ENCODE results near the gene BMPR1B. TPM values are rescaled to one million over a fixed set of nuclear protein-coding genes. Genes with fewer than 3 reads are reported as not detected.

Gene BMPR1B
- total and polyA plus RNA-seq, 2 donors = 0.13 to 1.7 TPM

DNA sequence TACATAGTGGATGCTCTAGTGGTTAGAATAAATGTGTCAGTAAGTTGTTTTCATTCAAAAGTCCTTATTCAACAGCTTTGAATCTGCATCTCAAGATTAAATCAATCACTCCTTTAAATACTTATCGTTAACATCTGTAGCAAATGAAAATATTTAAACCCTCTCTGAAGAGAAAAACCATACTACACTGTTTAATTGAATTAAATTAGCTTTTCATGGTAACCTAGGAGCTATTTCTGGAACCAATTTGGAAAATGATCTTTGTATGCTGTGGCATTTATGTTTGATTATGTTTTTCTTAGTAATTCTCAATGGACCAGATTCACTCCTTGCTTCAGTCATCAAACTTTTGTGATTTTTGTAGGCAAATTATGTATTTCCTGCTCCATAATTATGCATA is 9.7 kb downstream of the BMPR1B start:
- Histone ChIP-seq H3K4me3 (ENCODE audit: low read depth, low read length) (no peak overlapping the region), H3K27ac (ENCODE audit: low read depth) (no peak overlapping the region), H3K36me3 (ENCODE audit: insufficient read depth) (no peaks in the 10 kb centered on the region), H3K4me1 (ENCODE audit: insufficient read depth) (no peaks in the 10 kb centered on the region)
- no peak for DNase-seq (ENCODE audit: extremely low spot score)
- WGBS = 86% methylated on average over 1 of the region's 1 CpG

DNA sequence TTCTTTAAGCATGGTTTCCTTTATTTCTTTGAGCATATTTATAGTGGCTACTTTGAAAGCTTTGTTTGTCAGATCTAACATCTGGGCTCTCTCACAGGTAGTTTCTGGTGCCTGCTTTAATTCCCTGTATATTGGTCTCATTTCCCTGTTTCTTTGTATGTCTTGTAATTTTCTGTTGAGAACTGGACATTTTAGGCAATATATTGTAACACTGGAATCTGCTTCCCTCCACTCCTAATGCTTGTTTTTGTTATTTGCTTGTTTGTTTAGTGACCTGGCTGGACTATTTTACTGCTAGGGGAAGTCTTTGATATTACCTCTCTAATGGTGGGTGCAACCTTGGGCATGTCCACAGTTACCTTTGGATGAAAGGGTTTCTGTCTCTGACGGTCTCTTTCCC is 25.0 kb downstream of the BMPR1B start:
- Histone ChIP-seq H3K36me3 (ENCODE audit: insufficient read depth) (no peaks in the 10 kb centered on the region), H3K27ac (ENCODE audit: low read depth) (no peak overlapping the region), H3K4me1 (ENCODE audit: insufficient read depth) (no peaks in the 10 kb centered on the region), H3K4me3 (ENCODE audit: low read depth, low read length) (no peak overlapping the region)
- no peak for DNase-seq (ENCODE audit: extremely low spot score)
- 51% methylated on average over 1 of the region's 1 CpG for WGBS

DNA sequence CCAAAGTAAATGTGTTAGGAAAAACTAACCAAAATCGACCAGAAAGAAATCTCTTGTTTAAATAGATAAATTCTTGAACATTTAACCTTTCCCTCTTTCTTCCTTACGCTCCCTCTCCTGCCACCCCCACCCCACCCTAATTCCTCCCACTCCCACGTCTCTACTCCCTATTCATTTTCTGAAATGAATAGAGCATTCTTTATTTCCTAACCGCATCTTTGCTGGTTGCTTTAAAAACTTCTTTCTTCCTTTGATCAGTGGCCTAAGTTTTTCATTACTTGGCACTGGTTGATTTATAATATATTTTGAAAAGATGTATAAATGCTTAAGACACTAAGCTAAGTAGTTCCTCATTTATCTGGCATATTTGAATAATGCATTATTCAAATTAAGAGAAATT is 33.9 kb downstream of the BMPR1B start:
- no peak for DNase-seq (ENCODE audit: extremely low spot score)
- no peaks in the 10 kb centered on the region for H3K4me1 ChIP-seq (ENCODE audit: insufficient read depth)
- no peaks in the 10 kb centered on the region for H3K36me3 ChIP-seq (ENCODE audit: insufficient read depth)
- no peak overlapping the region for H3K27ac ChIP-seq (ENCODE audit: low read depth)
- no peak overlapping the region for H3K4me3 ChIP-seq (ENCODE audit: low read depth, low read length)
- 65% methylated on average over 4 of the region's 4 CpGs for WGBS

DNA sequence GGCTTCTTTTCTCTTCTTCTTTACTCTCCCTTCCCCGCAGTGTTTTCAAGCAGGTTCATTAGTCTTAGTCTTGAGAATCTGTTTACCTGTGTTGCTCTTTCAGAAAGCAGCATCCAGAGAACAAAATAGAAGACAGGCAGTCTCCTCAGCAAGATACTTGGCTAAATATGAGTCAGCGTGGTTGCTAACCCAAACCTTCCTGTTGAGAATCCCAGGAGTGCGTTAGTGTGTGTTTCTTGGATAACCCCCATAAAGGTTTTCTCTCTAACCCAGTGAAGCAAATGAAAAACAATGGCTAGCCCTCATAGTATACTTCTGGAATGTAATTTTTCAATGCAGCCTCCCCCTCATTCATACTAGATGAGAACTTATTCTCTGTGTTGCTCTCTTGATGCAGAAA is 41.1 kb downstream of the BMPR1B start:
- WGBS = 69% methylated on average over 3 of the region's 3 CpGs
- no peak overlapping the region for H3K4me3 ChIP-seq (ENCODE audit: low read depth, low read length)
- no peak for DNase-seq (ENCODE audit: extremely low spot score)
- H3K4me1 ChIP-seq (ENCODE audit: insufficient read depth) = no peaks in the 10 kb centered on the region
- no peak overlapping the region for H3K27ac ChIP-seq (ENCODE audit: low read depth)
- no peaks in the 10 kb centered on the region for H3K36me3 ChIP-seq (ENCODE audit: insufficient read depth)

DNA sequence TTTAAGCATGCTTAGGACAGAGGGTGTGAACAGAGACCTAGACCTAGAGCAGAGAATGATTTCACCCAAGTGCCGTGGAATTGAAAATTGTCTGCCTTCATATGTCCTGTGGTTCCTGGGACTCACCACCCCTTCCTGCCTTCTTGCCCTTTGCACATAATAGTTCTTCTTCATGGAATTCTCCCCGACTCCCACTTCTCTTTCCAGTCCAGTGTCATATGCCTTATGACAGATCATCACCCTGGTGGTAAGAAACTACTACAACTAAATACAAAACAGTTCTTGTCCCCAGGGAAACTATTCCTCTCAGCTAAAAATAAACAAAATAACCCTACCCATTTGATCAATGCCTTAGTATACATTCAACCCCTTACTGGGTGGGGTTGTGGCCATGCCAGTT is 43.3 kb downstream of the BMPR1B start:
- Histone ChIP-seq H3K4me3 (ENCODE audit: low read depth, low read length) (no peak overlapping the region), H3K4me1 (ENCODE audit: insufficient read depth) (no peaks in the 10 kb centered on the region), H3K27ac (ENCODE audit: low read depth) (no peak overlapping the region), H3K36me3 (ENCODE audit: insufficient read depth) (no peaks in the 10 kb centered on the region)
- DNase-seq (ENCODE audit: extremely low spot score) = no peak
- 88% methylated on average over 2 of the region's 2 CpGs for WGBS

DNA sequence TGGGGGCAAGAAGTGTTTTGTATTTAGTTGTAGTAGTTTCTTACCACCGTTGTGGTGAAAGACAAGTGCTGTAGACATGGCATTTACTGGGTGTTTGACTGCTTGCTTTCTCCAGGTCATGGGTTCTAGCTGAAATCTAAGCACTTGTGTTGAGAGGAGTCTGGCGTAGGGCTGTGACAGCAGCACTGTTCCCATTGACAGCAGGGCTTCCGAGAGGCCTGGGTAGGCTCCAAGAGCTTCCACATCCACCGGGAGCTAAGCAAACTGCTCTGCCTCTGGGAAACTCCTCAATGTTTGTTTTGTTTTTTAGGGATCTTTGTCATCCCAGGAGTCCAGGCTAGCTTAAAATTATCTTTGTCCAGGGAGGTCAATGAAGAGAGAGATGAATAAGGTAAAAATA is 44.3 kb downstream of the BMPR1B start:
- Histone ChIP-seq H3K4me3 (ENCODE audit: low read depth, low read length) (no peak overlapping the region), H3K36me3 (ENCODE audit: insufficient read depth) (no peaks in the 10 kb centered on the region), H3K4me1 (ENCODE audit: insufficient read depth) (no peaks in the 10 kb centered on the region), H3K27ac (ENCODE audit: low read depth) (no peak overlapping the region)
- 28% methylated on average over 4 of the region's 4 CpGs for WGBS
- DNase-seq (ENCODE audit: extremely low spot score) = no peak

DNA sequence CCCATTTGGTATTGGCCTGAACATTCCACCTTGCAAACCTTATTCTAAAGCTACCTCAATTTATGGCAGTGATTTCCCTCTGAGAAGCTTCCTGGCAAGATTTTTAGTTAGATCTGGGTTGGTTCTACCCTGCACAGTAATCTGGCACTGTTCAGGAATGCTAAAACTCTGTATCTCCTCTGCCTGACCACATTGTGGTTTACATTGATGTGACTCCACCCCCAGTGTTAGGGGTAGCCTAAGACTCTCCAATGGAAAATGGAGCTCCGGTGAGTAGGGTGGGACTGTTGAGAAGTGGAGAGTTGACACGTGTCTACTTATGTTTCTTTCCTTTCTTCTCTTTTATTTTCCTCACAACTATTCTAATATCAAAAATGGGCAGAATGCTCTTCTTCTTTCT is 45.4 kb downstream of the BMPR1B start:
- no peaks in the 10 kb centered on the region for H3K4me1 ChIP-seq (ENCODE audit: insufficient read depth)
- H3K4me3 ChIP-seq (ENCODE audit: low read depth, low read length) = no peak overlapping the region
- no peak for DNase-seq (ENCODE audit: extremely low spot score)
- no peaks in the 10 kb centered on the region for H3K36me3 ChIP-seq (ENCODE audit: insufficient read depth)
- WGBS = 81% methylated on average over 2 of the region's 2 CpGs
- no peak overlapping the region for H3K27ac ChIP-seq (ENCODE audit: low read depth)

DNA sequence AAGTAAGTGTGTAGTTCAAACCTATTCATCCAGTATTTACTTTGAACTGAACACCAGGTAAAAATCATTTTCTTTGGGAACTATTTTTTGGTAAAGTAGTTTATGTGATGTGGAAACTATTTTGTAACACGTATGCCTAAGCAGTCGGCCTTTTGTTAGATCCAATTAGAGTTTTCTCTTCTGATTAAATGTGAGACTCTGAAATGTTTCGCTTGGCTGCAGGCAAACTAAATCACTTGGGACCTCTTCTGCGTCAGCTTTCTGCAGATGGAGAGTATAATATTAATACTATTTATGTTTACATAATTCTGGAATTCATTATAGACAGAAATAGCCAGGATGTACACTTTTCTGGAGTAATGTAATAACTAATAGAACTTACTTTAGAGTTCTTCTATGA is 46.9 kb downstream of the BMPR1B start:
- Histone ChIP-seq H3K27ac (ENCODE audit: low read depth) (no peak overlapping the region), H3K4me1 (ENCODE audit: insufficient read depth) (no peaks in the 10 kb centered on the region), H3K36me3 (ENCODE audit: insufficient read depth) (no peaks in the 10 kb centered on the region), H3K4me3 (ENCODE audit: low read depth, low read length) (no peak overlapping the region)
- 78% methylated on average over 4 of the region's 4 CpGs for WGBS
- DNase-seq (ENCODE audit: extremely low spot score) = no peak

DNA sequence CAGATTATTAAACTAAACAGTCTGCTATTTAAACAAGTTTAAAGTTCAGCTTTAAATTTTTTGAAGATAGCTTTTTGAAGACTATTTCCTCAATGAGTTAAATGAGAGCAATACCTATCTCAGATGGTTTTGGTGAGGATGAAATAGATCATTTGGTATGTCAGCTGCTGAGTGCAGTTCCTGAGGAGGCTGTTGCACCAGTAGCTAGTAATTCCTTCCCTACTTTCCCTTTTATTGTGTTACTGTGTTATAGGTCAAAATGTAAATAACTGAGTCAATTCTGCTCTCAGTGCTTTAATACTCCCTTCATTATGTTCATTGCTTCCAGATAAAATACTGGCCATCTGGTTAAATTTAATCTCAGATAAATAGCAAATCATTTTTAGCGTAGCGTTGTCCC is 48.6 kb downstream of the BMPR1B start:
- Histone ChIP-seq H3K4me3 (ENCODE audit: low read depth, low read length) (no peak overlapping the region), H3K4me1 (ENCODE audit: insufficient read depth) (no peaks in the 10 kb centered on the region), H3K36me3 (ENCODE audit: insufficient read depth) (no peaks in the 10 kb centered on the region), H3K27ac (ENCODE audit: low read depth) (no peak overlapping the region)
- WGBS = 94% methylated on average over 2 of the region's 2 CpGs
- DNase-seq (ENCODE audit: extremely low spot score) = no peak

DNA sequence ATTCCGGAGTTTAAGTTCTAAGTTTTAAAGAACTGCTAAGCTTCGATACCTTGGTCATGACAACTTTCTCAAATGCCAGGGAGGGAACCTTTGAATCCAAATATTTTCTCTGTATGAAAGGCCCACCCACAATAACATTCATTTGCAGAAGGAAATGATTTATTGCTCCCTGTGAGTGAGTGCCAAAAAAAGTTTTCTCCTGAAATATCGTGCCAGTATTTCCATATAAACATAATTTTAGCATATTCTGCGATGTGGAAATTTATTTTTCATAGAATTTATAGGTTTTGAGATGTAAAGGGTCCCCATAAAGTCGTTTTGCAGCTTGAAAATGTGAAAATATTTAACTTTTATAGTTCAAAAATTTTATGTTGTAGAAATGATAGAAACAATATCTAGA is 53.9 kb downstream of the BMPR1B start:
- WGBS = 38% methylated on average over 5 of the region's 5 CpGs

DNA sequence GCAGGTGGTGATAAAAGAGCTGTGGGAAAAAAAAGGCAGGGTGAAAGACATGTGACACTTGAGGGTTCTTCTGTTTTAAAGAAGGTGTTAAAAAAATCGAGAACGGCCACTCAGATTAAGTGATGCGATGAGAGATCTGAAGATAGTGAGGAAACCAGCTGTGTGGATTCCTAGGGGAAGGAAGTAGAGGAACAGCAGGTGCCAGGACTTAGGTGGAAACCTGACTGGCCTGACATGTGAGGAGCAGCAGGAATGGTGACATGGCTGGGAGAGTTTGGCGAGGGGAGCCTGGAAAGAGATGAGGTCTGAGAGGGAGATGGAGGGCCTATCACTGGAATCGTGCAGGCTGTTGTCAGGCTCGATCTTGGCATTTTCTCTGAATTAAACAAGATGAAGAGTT is 55.5 kb downstream of the BMPR1B start:
- no peak overlapping the region for H3K4me3 ChIP-seq (ENCODE audit: low read depth, low read length)
- no peak for DNase-seq (ENCODE audit: extremely low spot score)
- no peaks in the 10 kb centered on the region for H3K36me3 ChIP-seq (ENCODE audit: insufficient read depth)
- H3K27ac ChIP-seq (ENCODE audit: low read depth) = no peak overlapping the region
- no peaks in the 10 kb centered on the region for H3K4me1 ChIP-seq (ENCODE audit: insufficient read depth)
- WGBS = 88% methylated on average over 6 of the region's 6 CpGs

More for the DNA sequence above, 53.9 kb downstream of the BMPR1B start:
- Histone ChIP-seq H3K36me3 (ENCODE audit: insufficient read depth) (no peaks in the 10 kb centered on the region), H3K4me1 (ENCODE audit: insufficient read depth) (no peaks in the 10 kb centered on the region), H3K4me3 (ENCODE audit: low read depth, low read length) (no peak overlapping the region), H3K27ac (ENCODE audit: low read depth) (no peak overlapping the region)
- DNase-seq (ENCODE audit: extremely low spot score) = no peak

DNA sequence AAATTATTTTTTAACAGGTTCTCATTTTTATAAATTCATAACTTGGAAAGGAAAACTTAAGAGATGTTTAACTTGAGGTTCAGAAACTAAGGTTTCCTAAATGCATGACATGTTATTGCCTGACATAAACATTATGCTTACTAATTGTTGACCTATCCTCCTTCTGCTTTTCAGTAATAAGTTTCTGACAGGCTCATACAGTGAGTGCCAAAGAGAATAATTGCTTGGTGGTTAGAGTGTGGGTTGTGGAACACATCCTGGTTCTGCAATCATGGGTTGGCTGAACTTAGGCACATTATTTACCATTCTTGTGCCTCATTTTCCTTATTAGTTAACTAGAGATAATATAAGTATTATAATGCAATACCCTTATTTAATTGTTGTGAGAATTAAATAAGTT is 56.5 kb downstream of the BMPR1B start:
- Histone ChIP-seq H3K4me3 (ENCODE audit: low read depth, low read length) (no peak overlapping the region), H3K4me1 (ENCODE audit: insufficient read depth) (no peaks in the 10 kb centered on the region), H3K36me3 (ENCODE audit: insufficient read depth) (no peaks in the 10 kb centered on the region), H3K27ac (ENCODE audit: low read depth) (no peak overlapping the region)
- DNase-seq (ENCODE audit: extremely low spot score) = no peak

DNA sequence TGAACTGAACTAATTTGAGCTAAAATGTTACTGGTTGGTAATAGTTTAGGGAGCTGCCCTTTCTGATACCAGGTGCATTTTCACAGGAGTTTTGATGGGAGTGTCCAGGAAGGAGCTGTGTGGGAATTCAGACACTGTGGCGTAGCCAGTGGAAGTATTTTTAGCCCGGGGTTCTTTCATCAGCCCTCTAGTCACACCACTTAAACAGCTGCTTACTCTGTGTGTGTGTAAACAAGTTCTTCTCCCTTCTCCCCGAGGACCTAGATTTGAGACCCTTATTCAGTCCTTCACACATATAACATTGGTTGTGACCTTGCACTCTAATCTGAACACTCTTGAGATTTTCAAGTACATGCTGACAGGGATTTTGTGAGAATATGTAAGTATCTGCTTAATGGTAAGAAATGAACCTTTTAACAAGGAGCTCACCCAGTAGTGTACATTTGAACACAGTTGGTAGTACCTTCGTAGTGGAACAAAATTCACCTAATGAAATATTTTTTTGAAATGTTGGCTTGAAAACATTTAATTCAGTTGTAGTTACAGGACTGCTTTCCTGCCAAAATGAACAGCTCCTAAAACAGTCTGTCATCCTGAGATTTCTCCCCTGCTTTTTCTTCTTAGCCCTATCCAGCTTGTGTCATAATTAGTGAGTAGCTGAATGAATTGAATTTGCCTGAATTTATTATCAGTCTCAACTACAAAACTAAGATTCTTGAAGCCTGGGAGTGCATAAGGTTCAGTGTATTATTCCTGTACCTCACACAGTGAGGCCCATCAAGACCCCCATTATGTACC is 61.8 kb downstream of the BMPR1B start:
- no peak overlapping the region for H3K4me3 ChIP-seq (ENCODE audit: low read depth, low read length)
- no peak for DNase-seq (ENCODE audit: extremely low spot score)
- 43% methylated on average over 4 of the region's 4 CpGs for WGBS
- H3K4me1 ChIP-seq (ENCODE audit: insufficient read depth) = no peaks in the 10 kb centered on the region
- no peaks in the 10 kb centered on the region for H3K36me3 ChIP-seq (ENCODE audit: insufficient read depth)
- no peak overlapping the region for H3K27ac ChIP-seq (ENCODE audit: low read depth)

DNA sequence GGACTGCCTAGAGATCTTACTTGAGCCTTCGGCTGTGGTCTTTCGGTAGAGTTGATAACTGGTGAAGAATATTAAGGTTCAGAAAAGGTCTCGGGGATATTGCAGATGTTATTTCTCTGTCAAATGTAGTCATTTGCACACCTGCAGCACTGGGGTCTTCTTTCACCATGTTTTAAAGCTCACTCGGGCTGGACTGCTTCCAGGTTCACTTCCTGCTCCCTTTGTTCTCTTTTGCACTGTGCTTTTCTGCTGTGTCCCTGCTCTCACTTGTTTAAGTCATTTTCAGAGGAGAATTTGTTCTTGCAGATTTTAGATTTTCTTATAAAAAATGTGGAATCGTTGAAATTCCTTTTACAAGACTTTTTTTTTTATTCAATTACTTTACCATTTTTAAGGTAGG is 68.5 kb downstream of the BMPR1B start:
- Histone ChIP-seq H3K4me1 (ENCODE audit: insufficient read depth) (no peaks in the 10 kb centered on the region), H3K4me3 (ENCODE audit: low read depth, low read length) (no peak overlapping the region), H3K36me3 (ENCODE audit: insufficient read depth) (no peaks in the 10 kb centered on the region), H3K27ac (ENCODE audit: low read depth) (no peak overlapping the region)
- DNase-seq (ENCODE audit: extremely low spot score) = no peak
- 47% methylated on average over 5 of the region's 5 CpGs for WGBS
